GM23338 (cell line): Measurements from ENCODE around the gene EIF4E2. TPM values are rescaled to one million over a fixed set of nuclear protein-coding genes. Genes with fewer than 3 reads are reported as not detected.
A peak's percentile ranks its signal among the peaks of the same experiment; 100 is the strongest.
"Not testable (repeated sequence)": the region's sequence is repeated elsewhere in the genome, so short reads cannot be mapped to it uniquely, and the experiment has no call there.

Experiments
- ATAC-seq: fragments of 200-7000 bp; cut with Tn5 transposase; 3 replicates; pipeline ENCODE4 v1.9.1; 2020
- DNase-seq: peaks from one replicate; pipeline ENCODE4 v3.0.0-alpha.2; 2015; ENCODE audit warnings: low spot score
- H2AFZ ChIP-seq: fragments of 200-600 bp; sonication (generic); 2 replicates; pipeline ENCODE4 v1.8.0; 2016; ENCODE audit warnings: antibody characterized with exemption, mild to moderate bottlenecking, moderate library complexity
- H3F3A ChIP-seq: fragments of 200-600 bp; sonication (generic); replicated peaks from 2 replicates; pipeline ENCODE4 v1.8.0; 2017; ENCODE audit warnings: antibody characterized with exemption, mixed run types, low read depth
- H3K27ac ChIP-seq: fragments of 200-600 bp; sonication (generic); 2 replicates; pipeline ENCODE4 v1.6.1; 2016; ENCODE audit warnings: low read depth
- H3K27me3 ChIP-seq: fragments of 200-600 bp; sonication (generic); 2 replicates; pipeline ENCODE4 v1.8.0; 2016; ENCODE audit warnings: mild to moderate bottlenecking, mixed run types, moderate library complexity; ENCODE audit not compliant: insufficient read depth
- H3K36me3 ChIP-seq: fragments of 200-600 bp; sonication (generic); 2 replicates; pipeline ENCODE4 v1.8.0; 2016; ENCODE audit warnings: mild to moderate bottlenecking; ENCODE audit not compliant: insufficient read depth
- H3K4me1 ChIP-seq: fragments of 200-600 bp; sonication (generic); 2 replicates; pipeline ENCODE4 v1.8.0; 2016; ENCODE audit warnings: mild to moderate bottlenecking, moderate library complexity; ENCODE audit not compliant: insufficient read depth
- H3K4me2 ChIP-seq: fragments of 200-600 bp; sonication (generic); 2 replicates; pipeline ENCODE4 v1.7.1; 2017; ENCODE audit warnings: mixed run types
- H3K4me3 ChIP-seq: fragments of 200-600 bp; sonication (generic); 2 replicates; pipeline ENCODE4 v1.6.1; 2016; ENCODE audit warnings: mixed run types
- H3K79me2 ChIP-seq: fragments of 200-600 bp; sonication (generic); replicated peaks from 2 replicates; pipeline ENCODE4 v1.8.0; 2017; ENCODE audit warnings: mild to moderate bottlenecking; ENCODE audit not compliant: insufficient read depth
- H3K9me2 ChIP-seq: fragments of 200-600 bp; sonication (generic); 2 replicates; pipeline ENCODE4 v1.8.0; 2017; ENCODE audit not compliant: insufficient read depth
- H4K20me1 ChIP-seq: fragments of 200-600 bp; sonication (generic); replicated peaks from 2 replicates; pipeline ENCODE4 v1.8.0; 2017; ENCODE audit warnings: mild to moderate bottlenecking; ENCODE audit not compliant: insufficient read depth
- H3K27ac Mint-ChIP-seq: 2 replicates; pipeline ENCODE4 v1.8.0; 2020; ENCODE audit warnings: inconsistent platforms, mild to moderate bottlenecking, moderate library complexity, mixed read lengths
- H3K27me3 Mint-ChIP-seq: 3 replicates; pipeline ENCODE4 v1.8.0; 2022; ENCODE audit warnings: low read depth, mild to moderate bottlenecking, moderate library complexity, mixed read lengths, inconsistent platforms; ENCODE audit not compliant: insufficient read depth, poor library complexity
- H3K36me3 Mint-ChIP-seq: 3 replicates; pipeline ENCODE4 v1.8.0; 2021; ENCODE audit warnings: low read depth, mild to moderate bottlenecking, inconsistent platforms, moderate library complexity, mixed read lengths
- H3K4me1 Mint-ChIP-seq: 3 replicates; pipeline ENCODE4 v1.8.0; 2020; ENCODE audit warnings: mild to moderate bottlenecking, inconsistent platforms, mixed read lengths
- H3K4me3 Mint-ChIP-seq: 3 replicates; pipeline ENCODE4 v1.8.0; 2021; ENCODE audit warnings: moderate library complexity, mild to moderate bottlenecking, inconsistent platforms, mixed read lengths
- H3K9me3 Mint-ChIP-seq: 3 replicates; pipeline ENCODE4 v1.8.0; 2020; ENCODE audit warnings: moderate library complexity, mild to moderate bottlenecking, inconsistent platforms, mixed read lengths
- CREB1 ChIP-seq: fragments of 250-450 bp; sonication (Bioruptor Pico); IDR thresholded peaks from 2 replicates; pipeline ENCODE4 v1.5.0; 2020; ENCODE audit warnings: low read depth, mild to moderate bottlenecking, moderate library complexity
- EZH2 ChIP-seq: fragments of 200-600 bp; sonication (generic); IDR thresholded peaks from one replicate; pipeline ENCODE4 v1.8.0; 2017; ENCODE audit warnings: antibody characterized with exemption, mild to moderate bottlenecking, low read depth; ENCODE audit not compliant: unreplicated experiment
- EZH2phosphoT487 ChIP-seq: fragments of 200-600 bp; sonication (generic); IDR thresholded peaks from one replicate; pipeline ENCODE4 v1.8.1; 2018; ENCODE audit warnings: antibody characterized with exemption; ENCODE audit not compliant: unreplicated experiment
- NANOG ChIP-seq: IDR thresholded peaks from 2 replicates; pipeline ENCODE4 v1.6.1; 2016; ENCODE audit warnings: antibody characterized with exemption, borderline replicate concordance
- POLR2AphosphoS5 ChIP-seq: IDR thresholded peaks from 2 replicates; pipeline ENCODE4 v1.6.1; 2016; ENCODE audit warnings: antibody characterized with exemption, low read depth
- STAT1 ChIP-seq: IDR thresholded peaks from one replicate; pipeline ENCODE4 v1.6.1; 2016; ENCODE audit warnings: antibody characterized with exemption; ENCODE audit not compliant: unreplicated experiment
- ZNF114 ChIP-seq: fragments of 250-450 bp; sonication (Bioruptor Pico); IDR thresholded peaks from 2 replicates; pipeline ENCODE4 v1.5.0; 2020; ENCODE audit warnings: mild to moderate bottlenecking, moderate library complexity
- ZNF331 ChIP-seq: fragments of 250-450 bp; sonication (Bioruptor Pico); IDR thresholded peaks from 2 replicates; pipeline ENCODE4 v1.5.0; 2020; ENCODE audit warnings: low read depth, mild to moderate bottlenecking, moderate library complexity
- polyA plus RNA-seq: library from polyadenylated mRNA; unstranded; fragments of >200 nt; fragmentation: Nextera tagmentation; extraction: Ambion mirVana; gene quantifications from 2 replicates; pipeline ENCODE4 v1.2.1, GENCODE V29; 2016
- total RNA-seq: library from RNA; depleted of rRNA; stranded (reverse); fragments of >200 nt; shearing (Covaris generic); gene quantifications from 2 replicates; pipeline ENCODE4 v1.2.3, GENCODE V29; 2014
- TF ChIP-seq, protein P1 (sequence below), 2 experiments: fragments of 200-600 bp in 1 of 2; sonication (generic) in 1 of 2; conservative IDR thresholded peaks; 2 replicates each; pipeline versions ENCODE4 v1.5.1 to v1.6.1; 2016 to 2017; ENCODE audit warnings: antibody characterized with exemption in 2 of 2, low read depth in 2 of 2, mild to moderate bottlenecking in 2 of 2, moderate library complexity in 1 of 2
- TF ChIP-seq, protein P2 (sequence below): fragments of 250-450 bp; sonication (Bioruptor Pico); IDR thresholded peaks from 2 replicates; pipeline ENCODE4 v1.5.0; 2020; ENCODE audit warnings: mild to moderate bottlenecking, moderate library complexity
- TF ChIP-seq, protein P3 (sequence below): IDR thresholded peaks from 2 replicates; pipeline ENCODE4 v1.6.1; 2016; ENCODE audit warnings: antibody characterized with exemption

The EIF4E2 gene
- total and polyA plus RNA-seq, 2 experiments from 2014 or later, result 68.1 to 152 TPM

DNA sequence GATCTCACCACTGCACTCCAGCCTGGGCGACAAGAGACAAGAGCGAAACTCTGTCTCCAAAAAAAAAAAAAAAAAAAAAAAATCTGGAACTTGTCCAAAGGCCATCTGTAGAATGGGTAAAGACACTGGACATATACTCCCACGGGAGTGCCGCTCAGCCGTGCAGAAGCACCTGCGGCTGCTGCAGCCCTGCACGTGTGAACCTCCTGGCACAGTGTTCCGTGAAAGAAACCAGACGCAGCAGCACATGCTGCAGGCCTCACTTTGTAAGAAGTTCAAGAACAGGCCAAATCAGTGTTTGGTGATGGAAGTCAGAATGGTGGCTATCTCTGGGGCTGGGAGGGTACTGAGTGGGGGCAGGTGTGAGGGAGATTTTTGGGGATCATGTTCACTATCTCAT lies 18.1 kb upstream of the EIF4E2 start (continued):
- TF ChIP-seq POLR2AphosphoS5, result no peak
- no peak for TF ChIP-seq EZH2
- TF ChIP-seq STAT1, result no peak
- no peak for TF ChIP-seq ZNF331
- TF ChIP-seq CREB1 (CRISPR knock-in tag), result no peak

DNA sequence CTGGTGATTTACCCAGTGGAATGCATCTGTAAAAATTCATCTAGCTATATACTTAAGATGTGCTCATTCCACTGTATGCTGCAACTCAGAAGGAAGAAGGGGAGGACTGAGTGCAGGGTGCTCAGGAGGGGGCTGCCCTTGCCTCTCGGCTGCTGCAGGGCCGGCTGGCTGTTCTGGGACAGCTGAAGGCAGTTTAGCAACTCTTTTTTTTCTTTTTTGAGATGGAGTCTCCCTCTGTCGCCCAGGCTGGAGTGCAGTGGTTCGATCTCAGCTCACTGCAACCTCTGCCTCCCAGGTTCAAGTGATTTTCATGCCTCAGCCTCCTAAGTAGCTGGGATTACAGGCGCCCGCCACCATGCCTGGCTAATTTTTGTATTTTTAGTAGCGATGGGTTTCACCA lies 17.7 kb upstream of the EIF4E2 start:
- not testable (repeated sequence) for H3K4me3 ChIP-seq, H3K9me3 Mint-ChIP-seq, H3K27ac ChIP-seq, H3K9me2 ChIP-seq, H3K4me3 Mint-ChIP-seq, H3K27me3 ChIP-seq, H4K20me1 ChIP-seq, DNase-seq, H3K27ac Mint-ChIP-seq, H3K36me3 Mint-ChIP-seq, H3K36me3 ChIP-seq, H2AFZ ChIP-seq, H3K4me2 ChIP-seq, H3K79me2 ChIP-seq, ATAC-seq, H3F3A ChIP-seq, H3K4me1 ChIP-seq
- H3K27me3 Mint-ChIP-seq, result peaks cover 15% of the 10 kb centered on the region
- peaks cover 15% of the 10 kb centered on the region for H3K4me1 Mint-ChIP-seq

DNA sequence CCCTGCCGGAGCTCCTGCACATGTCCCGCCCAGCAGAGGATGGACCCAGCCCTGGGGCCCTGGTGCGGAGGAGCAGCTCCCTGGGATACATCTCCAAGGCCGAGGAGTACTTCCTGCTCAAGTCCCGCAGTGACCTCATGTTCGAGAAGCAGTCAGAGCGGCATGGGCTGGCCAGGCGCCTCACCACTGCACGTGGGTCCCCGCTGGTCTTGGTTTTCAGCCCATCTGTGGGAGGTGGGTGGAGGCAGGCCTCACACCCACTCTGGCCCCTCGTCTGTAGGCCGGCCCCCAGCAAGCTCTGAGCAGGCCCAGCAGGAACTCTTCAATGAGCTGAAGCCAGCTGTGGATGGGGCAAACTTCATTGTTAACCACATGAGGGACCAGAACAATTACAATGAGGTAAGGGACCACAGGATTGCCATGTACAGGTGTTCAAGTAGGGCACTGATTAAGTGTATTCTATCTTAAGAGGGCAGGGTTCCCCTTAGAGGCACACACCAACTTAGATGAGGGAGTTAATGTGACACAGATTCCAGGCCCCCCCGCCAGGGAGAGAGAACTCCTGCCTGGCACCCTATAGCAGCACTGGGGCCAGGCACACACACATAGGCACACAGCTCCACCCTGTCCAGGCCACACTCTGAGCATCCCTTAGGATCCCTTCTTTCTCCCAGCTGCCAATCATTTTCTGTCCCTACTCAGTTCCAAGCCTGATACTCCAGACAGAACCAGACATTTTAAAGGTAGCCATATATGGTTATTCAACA lies 16.4 kb upstream of the EIF4E2 start:
- no peak overlapping the region for H3K4me3 Mint-ChIP-seq
- no peak overlapping the region for H3K4me2 ChIP-seq
- H3K27me3 ChIP-seq, result no peaks in the 10 kb centered on the region
- H3K27ac ChIP-seq, result no peak overlapping the region
- H3K36me3 Mint-ChIP-seq, result peaks cover 4% of the 10 kb centered on the region; the same call in 1 of the 3 replicates
- peaks cover 26% of the 10 kb centered on the region for H3K4me1 Mint-ChIP-seq
- no peaks in the 10 kb centered on the region for H3K79me2 ChIP-seq
- H3K9me2 ChIP-seq, result no peaks in the 10 kb centered on the region
- H3K4me1 ChIP-seq, result peaks cover 4% of the 10 kb centered on the region; the same call in 1 of the 2 replicates
- no peak for DNase-seq
- H3F3A ChIP-seq, result no peaks in the 10 kb centered on the region
- no peaks in the 10 kb centered on the region for H3K36me3 ChIP-seq
- H3K9me3 Mint-ChIP-seq, result peaks cover 8% of the 10 kb centered on the region; the same call in 2 of the 3 replicates
- H4K20me1 ChIP-seq, result no peaks in the 10 kb centered on the region; the same call in 1 of the 2 replicates
- H2AFZ ChIP-seq, result no peak overlapping the region
- ATAC-seq, result peak; percentile 9; the same call in 1 of the 3 replicates
- no peak overlapping the region for H3K27ac Mint-ChIP-seq
- no peak overlapping the region for H3K4me3 ChIP-seq
- H3K27me3 Mint-ChIP-seq, result peaks cover 16% of the 10 kb centered on the region
- TF ChIP-seq, protein P1, sequence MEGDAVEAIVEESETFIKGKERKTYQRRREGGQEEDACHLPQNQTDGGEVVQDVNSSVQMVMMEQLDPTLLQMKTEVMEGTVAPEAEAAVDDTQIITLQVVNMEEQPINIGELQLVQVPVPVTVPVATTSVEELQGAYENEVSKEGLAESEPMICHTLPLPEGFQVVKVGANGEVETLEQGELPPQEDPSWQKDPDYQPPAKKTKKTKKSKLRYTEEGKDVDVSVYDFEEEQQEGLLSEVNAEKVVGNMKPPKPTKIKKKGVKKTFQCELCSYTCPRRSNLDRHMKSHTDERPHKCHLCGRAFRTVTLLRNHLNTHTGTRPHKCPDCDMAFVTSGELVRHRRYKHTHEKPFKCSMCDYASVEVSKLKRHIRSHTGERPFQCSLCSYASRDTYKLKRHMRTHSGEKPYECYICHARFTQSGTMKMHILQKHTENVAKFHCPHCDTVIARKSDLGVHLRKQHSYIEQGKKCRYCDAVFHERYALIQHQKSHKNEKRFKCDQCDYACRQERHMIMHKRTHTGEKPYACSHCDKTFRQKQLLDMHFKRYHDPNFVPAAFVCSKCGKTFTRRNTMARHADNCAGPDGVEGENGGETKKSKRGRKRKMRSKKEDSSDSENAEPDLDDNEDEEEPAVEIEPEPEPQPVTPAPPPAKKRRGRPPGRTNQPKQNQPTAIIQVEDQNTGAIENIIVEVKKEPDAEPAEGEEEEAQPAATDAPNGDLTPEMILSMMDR (conservative IDR thresholded peaks at IDR 0.05; ENCODE audit: low read depth in 2 of 2), result no peak
- TF ChIP-seq, protein P2, sequence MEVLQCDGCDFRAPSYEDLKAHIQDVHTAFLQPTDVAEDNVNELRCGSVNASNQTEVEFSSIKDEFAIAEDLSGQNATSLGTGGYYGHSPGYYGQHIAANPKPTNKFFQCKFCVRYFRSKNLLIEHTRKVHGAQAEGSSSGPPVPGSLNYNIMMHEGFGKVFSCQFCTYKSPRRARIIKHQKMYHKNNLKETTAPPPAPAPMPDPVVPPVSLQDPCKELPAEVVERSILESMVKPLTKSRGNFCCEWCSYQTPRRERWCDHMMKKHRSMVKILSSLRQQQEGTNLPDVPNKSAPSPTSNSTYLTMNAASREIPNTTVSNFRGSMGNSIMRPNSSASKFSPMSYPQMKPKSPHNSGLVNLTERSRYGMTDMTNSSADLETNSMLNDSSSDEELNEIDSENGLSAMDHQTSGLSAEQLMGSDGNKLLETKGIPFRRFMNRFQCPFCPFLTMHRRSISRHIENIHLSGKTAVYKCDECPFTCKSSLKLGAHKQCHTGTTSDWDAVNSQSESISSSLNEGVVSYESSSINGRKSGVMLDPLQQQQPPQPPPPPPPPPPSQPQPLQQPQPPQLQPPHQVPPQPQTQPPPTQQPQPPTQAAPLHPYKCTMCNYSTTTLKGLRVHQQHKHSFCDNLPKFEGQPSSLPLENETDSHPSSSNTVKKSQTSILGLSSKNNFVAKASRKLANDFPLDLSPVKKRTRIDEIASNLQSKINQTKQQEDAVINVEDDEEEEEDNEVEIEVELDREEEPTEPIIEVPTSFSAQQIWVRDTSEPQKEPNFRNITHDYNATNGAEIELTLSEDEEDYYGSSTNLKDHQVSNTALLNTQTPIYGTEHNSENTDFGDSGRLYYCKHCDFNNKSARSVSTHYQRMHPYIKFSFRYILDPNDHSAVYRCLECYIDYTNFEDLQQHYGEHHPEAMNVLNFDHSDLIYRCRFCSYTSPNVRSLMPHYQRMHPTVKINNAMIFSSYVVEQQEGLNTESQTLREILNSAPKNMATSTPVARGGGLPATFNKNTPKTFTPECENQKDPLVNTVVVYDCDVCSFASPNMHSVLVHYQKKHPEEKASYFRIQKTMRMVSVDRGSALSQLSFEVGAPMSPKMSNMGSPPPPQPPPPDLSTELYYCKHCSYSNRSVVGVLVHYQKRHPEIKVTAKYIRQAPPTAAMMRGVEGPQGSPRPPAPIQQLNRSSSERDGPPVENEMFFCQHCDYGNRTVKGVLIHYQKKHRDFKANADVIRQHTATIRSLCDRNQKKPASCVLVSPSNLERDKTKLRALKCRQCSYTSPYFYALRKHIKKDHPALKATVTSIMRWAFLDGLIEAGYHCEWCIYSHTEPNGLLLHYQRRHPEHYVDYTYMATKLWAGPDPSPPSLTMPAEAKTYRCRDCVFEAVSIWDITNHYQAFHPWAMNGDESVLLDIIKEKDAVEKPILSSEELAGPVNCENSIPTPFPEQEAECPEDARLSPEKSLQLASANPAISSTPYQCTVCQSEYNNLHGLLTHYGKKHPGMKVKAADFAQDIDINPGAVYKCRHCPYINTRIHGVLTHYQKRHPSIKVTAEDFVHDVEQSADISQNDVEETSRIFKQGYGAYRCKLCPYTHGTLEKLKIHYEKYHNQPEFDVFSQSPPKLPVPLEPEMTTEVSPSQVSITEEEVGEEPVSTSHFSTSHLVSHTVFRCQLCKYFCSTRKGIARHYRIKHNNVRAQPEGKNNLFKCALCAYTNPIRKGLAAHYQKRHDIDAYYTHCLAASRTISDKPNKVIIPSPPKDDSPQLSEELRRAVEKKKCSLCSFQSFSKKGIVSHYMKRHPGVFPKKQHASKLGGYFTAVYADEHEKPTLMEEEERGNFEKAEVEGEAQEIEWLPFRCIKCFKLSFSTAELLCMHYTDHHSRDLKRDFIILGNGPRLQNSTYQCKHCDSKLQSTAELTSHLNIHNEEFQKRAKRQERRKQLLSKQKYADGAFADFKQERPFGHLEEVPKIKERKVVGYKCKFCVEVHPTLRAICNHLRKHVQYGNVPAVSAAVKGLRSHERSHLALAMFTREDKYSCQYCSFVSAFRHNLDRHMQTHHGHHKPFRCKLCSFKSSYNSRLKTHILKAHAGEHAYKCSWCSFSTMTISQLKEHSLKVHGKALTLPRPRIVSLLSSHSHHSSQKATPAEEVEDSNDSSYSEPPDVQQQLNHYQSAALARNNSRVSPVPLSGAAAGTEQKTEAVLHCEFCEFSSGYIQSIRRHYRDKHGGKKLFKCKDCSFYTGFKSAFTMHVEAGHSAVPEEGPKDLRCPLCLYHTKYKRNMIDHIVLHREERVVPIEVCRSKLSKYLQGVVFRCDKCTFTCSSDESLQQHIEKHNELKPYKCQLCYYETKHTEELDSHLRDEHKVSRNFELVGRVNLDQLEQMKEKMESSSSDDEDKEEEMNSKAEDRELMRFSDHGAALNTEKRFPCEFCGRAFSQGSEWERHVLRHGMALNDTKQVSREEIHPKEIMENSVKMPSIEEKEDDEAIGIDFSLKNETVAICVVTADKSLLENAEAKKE (CRISPR knock-in tag), result no peak
- no peak for TF ChIP-seq STAT1
- TF ChIP-seq EZH2phosphoT487, result no peak
- TF ChIP-seq NANOG, result no peak
- TF ChIP-seq ZNF114 (CRISPR knock-in tag), result no peak
- TF ChIP-seq POLR2AphosphoS5, result no peak
- TF ChIP-seq, protein P3, sequence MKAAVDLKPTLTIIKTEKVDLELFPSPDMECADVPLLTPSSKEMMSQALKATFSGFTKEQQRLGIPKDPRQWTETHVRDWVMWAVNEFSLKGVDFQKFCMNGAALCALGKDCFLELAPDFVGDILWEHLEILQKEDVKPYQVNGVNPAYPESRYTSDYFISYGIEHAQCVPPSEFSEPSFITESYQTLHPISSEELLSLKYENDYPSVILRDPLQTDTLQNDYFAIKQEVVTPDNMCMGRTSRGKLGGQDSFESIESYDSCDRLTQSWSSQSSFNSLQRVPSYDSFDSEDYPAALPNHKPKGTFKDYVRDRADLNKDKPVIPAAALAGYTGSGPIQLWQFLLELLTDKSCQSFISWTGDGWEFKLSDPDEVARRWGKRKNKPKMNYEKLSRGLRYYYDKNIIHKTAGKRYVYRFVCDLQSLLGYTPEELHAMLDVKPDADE, result no peak
- no peak for TF ChIP-seq EZH2
